Heart right ventricle (tissue), 16 donors: ENCODE results near the gene UBE2O. TPM values are rescaled to one million over a fixed set of nuclear protein-coding genes. Genes with fewer than 3 reads are reported as not detected.
A peak's percentile ranks its signal among the peaks of the same experiment; 100 is the strongest.

Experiments
- ATAC-seq, 8 donors: fragments of 200-7000 bp; cut with Tn5 transposase; one replicate each; pipeline ENCODE4 v1.9.1; 2020; ENCODE audit warnings: mild to moderate bottlenecking in 8 of 8, moderate library complexity in 8 of 8, moderate number of reproducible peaks in 1 of 8
- DNase-seq, 2 donors: peaks; one replicate each; pipeline ENCODE4 v3.0.0-alpha.2; 2020
- H3K27ac ChIP-seq, 10 donors: fragments of 200-600 bp; sonication (generic) in 2 of 10; one replicate each; pipeline versions ENCODE4 v1.5.0 to v1.8.0; 2020 to 2022; ENCODE audit warnings: mild to moderate bottlenecking in 3 of 10
- H3K27me3 ChIP-seq, 7 donors: fragments of 200-600 bp; one replicate each; pipeline ENCODE4 v1.8.0; 2021 to 2022; ENCODE audit warnings: mild to moderate bottlenecking in 2 of 7
- H3K36me3 ChIP-seq, 9 donors: fragments of 200-600 bp; sonication (generic) in 1 of 9; one replicate each; pipeline versions ENCODE4 v1.5.0 to v1.8.0; 2020 to 2022; ENCODE audit warnings: mild to moderate bottlenecking in 2 of 9
- H3K4me1 ChIP-seq, 9 donors: fragments of 200-600 bp; sonication (generic) in 1 of 9; one replicate each; pipeline versions ENCODE4 v1.5.0 to v1.8.0; 2020 to 2022; ENCODE audit warnings: mild to moderate bottlenecking in 4 of 9
- H3K4me3 ChIP-seq, 10 donors: fragments of 200-600 bp; sonication (generic) in 2 of 10; one replicate each; pipeline versions ENCODE4 v1.5.0 to v1.8.0; 2020 to 2022; ENCODE audit warnings: mild to moderate bottlenecking in 7 of 10, moderate library complexity in 2 of 10
- H3K9me3 ChIP-seq, 11 donors: fragments of 200-600 bp in 10 of 11; sonication (generic) in 2 of 11; one replicate each; pipeline versions ENCODE4 v1.5.0 to v1.8.0; 2013 to 2022; ENCODE audit warnings: mild to moderate bottlenecking in 2 of 11, control low read depth in 1 of 11, moderate library complexity in 1 of 11
- WGBS, 2 donors: extraction: QIAGEN DNeasy Blood & Tissue Kit; methylation state at CpG; one replicate each; pipeline ENCODE4 v1.1.7; 2013; ENCODE audit warnings: inconsistent platforms in 1 of 2; 5-methylcytosine and 5-hydroxymethylcytosine counted together
- intact Hi-C, 10 donors: fragments of 100-400 bp; cut with DNase I; formaldehyde crosslinking; loops; one replicate each; pipeline versions ENCODE4 v1.11.1 to v1.14.2; 2022
- polyA plus RNA-seq, 2 donors: library from polyadenylated mRNA; stranded (reverse); fragments of 200-250 nt; gene quantifications; one replicate each; pipeline ENCODE4 v1.2.3, GENCODE V29; 2013
- total RNA-seq, 10 donors: library from RNA; stranded (reverse); fragmentation: NEBNext Ultra II Directional in 3 of 10; extraction: Animal tissue kit (Norgen Biotek cat#: 25700) in 3 of 10; gene quantifications; one replicate each; pipeline versions ENCODE4 v1.2.1 to v1.2.4, GENCODE V29; 2021 to 2023
- TF ChIP-seq, protein P1 (sequence below), 9 donors: fragments of 200-600 bp; sonication (generic) in 2 of 9; IDR thresholded peaks; one replicate each; pipeline versions ENCODE4 v1.5.0 to v1.8.0; 2021 to 2022; ENCODE audit warnings: antibody characterized with exemption in 9 of 9, mild to moderate bottlenecking in 5 of 9, moderate library complexity in 1 of 9
- donor health status: Arrhythmogenic right ventricular cardiomyopathy.
- donor health status: ischemic (EF 13 %, LVEDD 7.1; RV severe dilation, severe dysfunction).
- donor health status: healthy with polysubstance abuse.
- donor health status: DM: no; HTN: yes; CAD: no.
- donor health status: DM: no; HTN: no; CAD: no.
- donor health status: ischemic (EF 25% LVEDD 6.9; RV normal size, moderate dysfunction).
- donor health status: ischemic (EF 25% LVEDD 5.7; RV mildly dilated, moderate dysfunction).
- donor health status: healthy.
- donor health status: DM: yes; HTN: yes; CAD: no.
- donor health status: Ischemic cardiomyopathy.
- donor health status: ischemic (EF 35%, LVEDD 5.7; RV mildly dilated, moderate dysfunction).
- donor health status: nonischemic (EF 11% LVEDD 7.7; RV severe dilation, severe dysfunction).
- donor health status: DM: yes; HTN: yes; CAD: no.
- donor health status: PGD.
- donor health status: ischemic (EF 29% LVEDD 5.4; RV normal size, mild dysfunction).
- donor health status: nonischemic (EF 23%, LVEDD 6.1; RV moderate dilation, normal function).

UBE2O gene
- total and polyA plus RNA-seq, 12 donors: 9.1 to 39.0 (median 34.3) TPM

DNA sequence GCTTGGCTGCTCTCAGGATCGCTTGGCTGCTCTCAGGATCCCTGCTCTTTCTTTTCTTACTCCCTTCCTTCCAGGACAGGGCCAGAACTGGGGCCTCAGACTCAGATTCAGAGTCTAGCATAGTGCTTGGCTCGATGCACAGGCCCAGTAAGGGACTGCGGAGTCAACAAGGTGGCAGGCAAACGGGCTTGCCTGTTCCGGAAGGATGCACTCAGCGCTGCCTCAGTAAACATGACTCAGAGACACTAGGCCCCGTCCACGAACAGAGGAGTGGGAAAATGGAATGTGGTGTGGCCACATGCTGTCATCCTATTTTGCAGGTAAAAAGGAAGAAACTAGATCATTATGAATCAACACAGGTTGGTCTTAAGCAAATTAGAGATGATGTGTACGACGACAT lies 58.8 kb downstream of the UBE2O start:
- WGBS, 2 donors: 91 to 94% methylated on average over 10 of the region's 10 CpGs

DNA sequence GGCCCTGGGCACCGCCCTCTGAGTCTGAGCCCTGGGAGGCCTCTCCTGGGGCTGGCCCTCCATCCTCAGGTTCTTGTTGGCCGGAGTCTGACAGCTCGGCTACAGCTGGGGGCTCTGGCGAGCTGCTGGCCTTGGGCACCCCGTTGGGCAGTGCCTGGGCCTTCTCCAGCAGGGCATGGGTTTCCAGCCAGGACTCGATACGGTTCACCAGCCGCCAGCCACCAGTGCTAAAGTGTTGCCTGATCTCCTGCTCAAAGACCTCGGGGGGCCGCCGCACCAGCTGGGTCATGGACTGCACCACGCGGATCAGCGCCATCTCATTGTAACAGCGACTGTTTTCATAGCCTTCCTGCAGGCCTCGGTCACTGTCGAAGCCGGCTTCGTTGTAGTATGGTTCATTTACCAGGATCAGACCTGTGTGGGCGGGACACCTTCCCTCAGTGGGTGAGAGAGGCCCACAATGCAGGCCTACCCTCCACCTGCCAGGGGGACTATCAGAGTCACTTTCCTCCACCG lies 61.7 kb downstream of the UBE2O start:
- intact Hi-C loops: loop anchor here in 1 of 10 donors (10.0 kb wide), 1 partner anchor 286 kb away; the partner anchor contains the start of gene EXOC7
- peaks cover 3 to 19% (median 10%) of the 10 kb centered on the region in 9 donors for H3K4me1 ChIP-seq
- TF ChIP-seq, protein P1, sequence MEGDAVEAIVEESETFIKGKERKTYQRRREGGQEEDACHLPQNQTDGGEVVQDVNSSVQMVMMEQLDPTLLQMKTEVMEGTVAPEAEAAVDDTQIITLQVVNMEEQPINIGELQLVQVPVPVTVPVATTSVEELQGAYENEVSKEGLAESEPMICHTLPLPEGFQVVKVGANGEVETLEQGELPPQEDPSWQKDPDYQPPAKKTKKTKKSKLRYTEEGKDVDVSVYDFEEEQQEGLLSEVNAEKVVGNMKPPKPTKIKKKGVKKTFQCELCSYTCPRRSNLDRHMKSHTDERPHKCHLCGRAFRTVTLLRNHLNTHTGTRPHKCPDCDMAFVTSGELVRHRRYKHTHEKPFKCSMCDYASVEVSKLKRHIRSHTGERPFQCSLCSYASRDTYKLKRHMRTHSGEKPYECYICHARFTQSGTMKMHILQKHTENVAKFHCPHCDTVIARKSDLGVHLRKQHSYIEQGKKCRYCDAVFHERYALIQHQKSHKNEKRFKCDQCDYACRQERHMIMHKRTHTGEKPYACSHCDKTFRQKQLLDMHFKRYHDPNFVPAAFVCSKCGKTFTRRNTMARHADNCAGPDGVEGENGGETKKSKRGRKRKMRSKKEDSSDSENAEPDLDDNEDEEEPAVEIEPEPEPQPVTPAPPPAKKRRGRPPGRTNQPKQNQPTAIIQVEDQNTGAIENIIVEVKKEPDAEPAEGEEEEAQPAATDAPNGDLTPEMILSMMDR (IDR thresholded peaks at IDR 0.05): no peak
- H3K9me3 ChIP-seq: no peaks in the 10 kb centered on the region
- WGBS, 2 donors: 94 to 95% methylated on average over 21 of the region's 21 CpGs
- H3K27me3 ChIP-seq: no peaks in the 10 kb centered on the region
- H3K36me3 ChIP-seq: peaks cover 0 to 76% (median 30%) of the 10 kb centered on the region in 9 donors
- no peak overlapping the region for H3K4me3 ChIP-seq
- H3K27ac ChIP-seq: no peak overlapping the region
- no peak for DNase-seq
- no peak for ATAC-seq

More for the DNA sequence above, 58.8 kb downstream of the UBE2O start:
- Histone ChIP-seq H3K36me3 (peaks cover 0 to 95% (median 45%) of the 10 kb centered on the region in 9 donors), H3K9me3 (no peaks in the 10 kb centered on the region), H3K27ac (no peak overlapping the region), H3K27me3 (no peaks in the 10 kb centered on the region), H3K4me1 (peaks cover 4 to 15% (median 7%) of the 10 kb centered on the region in 9 donors), H3K4me3 (no peak overlapping the region)
- intact Hi-C loops: loop anchor here in 1 of 10 donors (10.0 kb wide), 1 partner anchor 289 kb away; the partner anchor contains the start of gene EXOC7
- ATAC-seq (no peak), DNase-seq (peak in 1 of 2 donors; percentile 0)
- TF ChIP-seq, protein P1 (IDR thresholded peaks at IDR 0.05): no peak

DNA sequence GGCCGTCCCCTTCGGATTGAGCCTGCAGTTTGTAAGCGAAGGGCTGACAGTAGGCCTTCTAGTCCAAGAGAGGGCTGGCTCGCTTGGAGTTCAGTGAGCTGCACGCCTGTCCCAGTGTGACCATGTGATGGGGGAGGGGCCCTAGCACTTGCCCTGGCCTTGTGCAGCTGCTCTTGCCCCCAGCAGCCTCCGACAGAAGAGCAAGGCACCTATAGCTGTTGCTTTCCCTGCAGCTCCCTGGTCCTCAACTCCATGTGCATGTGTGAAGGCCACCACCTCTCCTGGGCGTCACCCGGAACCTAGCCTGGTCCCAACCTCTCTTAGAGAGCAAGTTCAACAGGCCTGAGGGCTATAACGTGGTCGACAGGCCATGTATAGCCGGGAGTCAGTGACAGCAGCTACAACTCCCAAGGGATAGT lies 62.9 kb downstream of the UBE2O start:
- Histone ChIP-seq H3K4me1 (peaks cover 10 to 32% (median 23%) of the 10 kb centered on the region in 9 donors), H3K27ac (no peak overlapping the region), H3K27me3 (peaks cover 0 to 7% (median 0%) of the 10 kb centered on the region in 7 donors), H3K9me3 (no peaks in the 10 kb centered on the region), H3K4me3 (no peak overlapping the region), H3K36me3 (peaks cover 0 to 63% (median 20%) of the 10 kb centered on the region in 9 donors)
- DNase-seq: no peak
- intact Hi-C loops: loop anchor here in 1 of 10 donors (10.0 kb wide), 1 partner anchor 285 kb away; the partner anchor contains the start of gene EXOC7
- WGBS, 2 donors: 75 to 76% methylated on average over 11 of the region's 11 CpGs
- TF ChIP-seq, protein P1 (IDR thresholded peaks at IDR 0.05): no peak
- no peak for ATAC-seq

DNA sequence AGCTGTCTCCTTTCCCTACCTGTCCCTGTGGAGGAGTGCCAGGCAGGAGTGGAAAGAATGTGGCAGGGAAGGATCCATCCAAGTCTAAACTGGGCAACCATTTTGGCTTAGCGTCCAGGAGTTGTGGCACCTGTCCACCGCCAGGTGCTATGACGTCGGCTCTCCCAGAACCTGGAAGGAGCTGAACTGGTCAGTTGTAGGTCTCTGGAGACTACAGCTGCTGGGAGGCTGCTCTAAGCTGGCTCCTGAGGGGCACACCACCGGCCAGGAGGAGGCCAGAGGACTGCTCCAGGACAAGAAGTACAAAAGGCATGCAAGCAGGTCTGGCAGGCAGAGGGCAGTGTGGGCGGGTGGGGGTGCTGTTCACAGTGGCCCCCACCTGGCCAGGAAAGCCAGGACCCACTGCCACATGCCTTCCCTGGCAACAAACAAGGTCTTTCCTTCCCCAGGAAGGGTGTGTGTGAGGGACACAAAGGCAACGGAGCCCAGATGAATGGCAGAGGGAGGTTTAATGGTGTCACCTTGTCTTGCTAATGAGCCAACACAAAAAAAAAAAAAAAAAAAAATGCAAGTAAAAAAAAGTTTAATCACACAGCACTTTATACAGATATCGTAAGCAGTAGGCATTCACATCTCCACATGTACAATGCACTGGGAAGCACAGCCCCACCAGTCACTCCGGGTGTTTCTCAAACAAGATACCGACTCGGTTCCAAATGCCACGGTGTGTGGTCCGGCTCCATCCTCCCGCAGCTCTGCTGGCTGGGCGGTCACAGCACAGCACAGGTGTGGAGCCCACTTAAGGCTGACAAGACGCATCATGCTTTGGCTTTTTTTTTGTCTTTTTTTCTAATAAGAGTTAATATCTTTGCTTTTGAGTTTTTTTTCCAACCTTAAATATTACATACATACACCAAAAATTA lies 63.7 kb downstream of the UBE2O start:
- 75 to 78% methylated on average over 16 of the region's 16 CpGs for WGBS, 2 donors
- DNase-seq (no peak), ATAC-seq (no peak)
- H3K27ac ChIP-seq: peak overlapping the region in 1 of 10 donors; percentile 2
- H3K9me3 ChIP-seq: no peaks in the 10 kb centered on the region
- H3K4me3 ChIP-seq: no peak overlapping the region
- H3K36me3 ChIP-seq: peaks cover 0 to 55% (median 13%) of the 10 kb centered on the region in 9 donors
- H3K4me1 ChIP-seq: peaks cover 10 to 37% (median 28%) of the 10 kb centered on the region in 9 donors
- intact Hi-C loops: loop anchor here in 2 of 10 donors (5.0 kb wide), 2 partner anchors 37 to 87 kb away; partner anchors contain the start of gene PRPSAP1 (in 1 of the 2)
- TF ChIP-seq, protein P1 (IDR thresholded peaks at IDR 0.05): peak in 2 of 9 donors; percentile 16 to 26
- H3K27me3 ChIP-seq: peaks cover 0 to 11% (median 0%) of the 10 kb centered on the region in 7 donors
